HepG2 (cell line): Measurements from ENCODE around the gene ANKS4B. TPM values are rescaled to one million over a fixed set of nuclear protein-coding genes. Genes with fewer than 3 reads are reported as not detected.
A peak's percentile ranks its signal among the peaks of the same experiment; 100 is the strongest.

Experiments
- ATAC-seq: fragments of 200-7000 bp; cut with Tn5 transposase; 3 replicates; pipeline ENCODE4 v1.9.1; 2020; ENCODE audit warnings: mild to moderate bottlenecking, moderate library complexity
- BruUV-seq: library from RNA; stranded (reverse); fragments of 400-500 nt; replicated peaks from 2 replicates; lab custom pipeline; 2021; lab: Mats Ljungman, UMichigan
- CTCF ChIA-PET: fragments of 300-600 bp; formaldehyde crosslinking; extraction: SDS; loops from one replicate; lab custom pipeline; 2021; ENCODE audit warnings: low total read pairs, inconsistent platforms, low intra/inter-chr PET ratio; lab: Yijun Ruan, JAX
- POLR2A ChIA-PET: fragments of 350-600 bp; sonication (Branson Sonifier 250); formaldehyde crosslinking; loops from one replicate; lab custom pipeline; 2020; ENCODE audit warnings: antibody characterized with exemption, inconsistent platforms; lab: Yijun Ruan, JAX
- DNase-seq: peaks from one replicate; pipeline ENCODE4 v3.0.0-alpha.2; 2015; ENCODE audit warnings: low spot score
- FAIRE-seq: peaks from 3 replicates; lab custom pipeline; 2011; peaks lifted over from hg19 to GRCh38; lab: Jason Lieb, UNC
- H2AFZ ChIP-seq: one replicate; pipeline ENCODE4 v1.6.1; 2011; ENCODE audit warnings: low read length, inconsistent platforms
- H3K27ac ChIP-seq: fragments of 300-600 bp; 3 replicates; pipeline ENCODE4 v1.8.0; 2011; ENCODE audit warnings: mixed run types, mild to moderate bottlenecking, mixed read lengths, low read length, inconsistent platforms; ENCODE audit not compliant: insufficient read depth; ENCODE audit errors: extremely low read length
- H3K27me3 ChIP-seq, 2 experiments: fragments of 200-600 bp in 1 of 2; 2 replicates in 1 of 2; 3 replicates in 1 of 2; pipeline versions ENCODE4 v1.6.0 to v1.8.0; 2011; ENCODE audit warnings: low read length in 2 of 2, mild to moderate bottlenecking in 2 of 2, moderate library complexity in 2 of 2, inconsistent platforms in 1 of 2; ENCODE audit not compliant: insufficient read depth in 2 of 2, control insufficient read depth in 1 of 2
- H3K36me3 ChIP-seq, 2 experiments: fragments of 200-600 bp in 1 of 2; replicated peaks in 1 of 2; 2 replicates in 1 of 2; 3 replicates in 1 of 2; pipeline versions ENCODE4 v1.5.1 to v1.8.0; 2011; ENCODE audit warnings: low read length in 2 of 2, inconsistent platforms in 1 of 2; ENCODE audit not compliant: insufficient read depth in 2 of 2, control insufficient read depth in 1 of 2
- H3K4me1 ChIP-seq: 2 replicates; pipeline ENCODE4 v1.5.1; 2012; ENCODE audit warnings: low read length, inconsistent platforms; ENCODE audit not compliant: insufficient read depth
- H3K4me2 ChIP-seq: 2 replicates; pipeline ENCODE4 v1.6.0; 2011; ENCODE audit warnings: low read depth, low read length, inconsistent platforms
- H3K4me3 ChIP-seq, 3 experiments: fragments of 200-600 bp in 1 of 3; sonication (generic), shearing (Covaris generic) in 1 of 3; replicated peaks in 1 of 3; 2 replicates each; pipeline ENCODE4 v1.5.1; 2011 to 2016; ENCODE audit warnings: low read length in 3 of 3, inconsistent platforms in 2 of 3, low read depth in 2 of 3, mild to moderate bottlenecking in 2 of 3, control low read depth in 1 of 3, mixed read lengths in 1 of 3; ENCODE audit not compliant: insufficient read depth in 1 of 3
- H3K79me2 ChIP-seq: one replicate; pipeline ENCODE4 v1.6.1; 2011; ENCODE audit warnings: low read length, inconsistent platforms; ENCODE audit not compliant: insufficient read depth
- H3K9ac ChIP-seq: 2 replicates; pipeline ENCODE4 v1.6.0; 2011; ENCODE audit warnings: mild to moderate bottlenecking, low read depth, low read length, inconsistent platforms; ENCODE audit not compliant: insufficient read depth
- H3K9me3 ChIP-seq: 2 replicates; pipeline ENCODE4 v1.5.1; 2012; ENCODE audit warnings: mild to moderate bottlenecking, low read length
- H4K20me1 ChIP-seq: 2 replicates; pipeline ENCODE4 v1.6.0; 2011; ENCODE audit warnings: inconsistent platforms, mild to moderate bottlenecking, low read length, moderate library complexity; ENCODE audit not compliant: insufficient read depth
- CHD2 ChIP-seq: IDR thresholded peaks from 2 replicates; pipeline ENCODE4 v1.6.1; 2011; ENCODE audit warnings: low read depth, low read length, improper control_type of control experiment
- DMAP1 ChIP-seq: IDR thresholded peaks from 2 replicates; pipeline ENCODE4 v1.6.1; 2016
- GLI4 ChIP-seq: sonication (generic); formaldehyde crosslinking; IDR thresholded peaks from 2 replicates; pipeline ENCODE4 v1.5.1; 2020; ENCODE audit warnings: missing genetic modification reagents, mild to moderate bottlenecking, moderate library complexity, borderline replicate concordance
- HNF4A ChIP-seq: sonication (generic); formaldehyde crosslinking; IDR thresholded peaks from 2 replicates; pipeline ENCODE4 v1.4.0; 2020; ENCODE audit warnings: missing genetic modification reagents
- KMT2A ChIP-seq: sonication (generic); formaldehyde crosslinking; IDR thresholded peaks from 2 replicates; pipeline ENCODE4 v1.4.0; 2020; ENCODE audit warnings: missing genetic modification reagents
- MIXL1 ChIP-seq: IDR thresholded peaks from 2 replicates; pipeline ENCODE4 v1.6.1; 2016
- PAF1 ChIP-seq: IDR thresholded peaks from 2 replicates; pipeline ENCODE4 v1.6.1; 2016; ENCODE audit warnings: missing genetic modification reagents, missing compliant biosample characterization
- RBFOX2 ChIP-seq: fragments of 200-400 bp; formaldehyde crosslinking; IDR thresholded peaks from 2 replicates; pipeline ENCODE4 v1.6.1; 2017; ENCODE audit warnings: low read depth, mild to moderate bottlenecking, low read length
- ZNF124 ChIP-seq: sonication (generic); formaldehyde crosslinking; IDR thresholded peaks from 2 replicates; pipeline ENCODE4 v1.4.0; 2020; ENCODE audit warnings: missing genetic modification reagents
- ZNF737 ChIP-seq: sonication (generic); formaldehyde crosslinking; IDR thresholded peaks from 2 replicates; pipeline ENCODE4 v1.5.0; 2020; ENCODE audit warnings: missing genetic modification reagents, mild to moderate bottlenecking, borderline replicate concordance
- WGBS: methylation state at CpG from one replicate; pipeline ENCODE4 v1.1.6; 2017; ENCODE audit warnings: low lambda C conversion rate; 5-methylcytosine and 5-hydroxymethylcytosine counted together
- in situ Hi-C: cut with HindIII; loops from 2 replicates; pipeline ENCODE4 v1.10.0; 2017; ENCODE audit warnings: low pct_unique_long_range_greater_than_20kb; ENCODE audit not compliant: extremely low pct_ligation_motif_present
- intact Hi-C: fragments of 100-400 bp; cut with micrococcal nuclease; formaldehyde crosslinking; loops from one replicate; pipeline ENCODE4 v1.10.0; 2022; ENCODE audit not compliant: unreplicated experiment
- polyA plus RNA-seq, 8 experiments: library from polyadenylated mRNA; depleted of rRNA in 3 of 8; stranded (reverse) in 7 of 8; unstranded in 1 of 8; fragments of >200 nt; fragmentation: Illumina TruSeq in 4 of 8; extraction: Trizol in 4 of 8; gene quantifications; 2 replicates each; pipeline versions ENCODE4 v1.2.1 to v1.2.3, GENCODE V29; 2011 to 2016; ENCODE audit warnings: low read depth in 4 of 8, missing spikeins in 1 of 8, mixed read lengths in 1 of 8; ENCODE audit not compliant: insufficient read depth in 1 of 8
- total RNA-seq, 5 experiments: library from RNA; depleted of rRNA; stranded (reverse); fragments of >200 nt; fragmentation: Illumina TruSeq; extraction: Trizol; gene quantifications; 2 replicates each; pipeline ENCODE4 v1.2.3, GENCODE V29; 2016; ENCODE audit warnings: low read depth in 1 of 5
- TF ChIP-seq, protein P1 (sequence below): sonication (generic); formaldehyde crosslinking; IDR thresholded peaks from 2 replicates; pipeline ENCODE4 v1.5.1; 2020; ENCODE audit warnings: missing genetic modification reagents, mild to moderate bottlenecking, borderline replicate concordance
- TF ChIP-seq, protein P2 (sequence below), 2 experiments: sonication (generic) in 1 of 2; formaldehyde crosslinking in 1 of 2; IDR thresholded peaks; 2 replicates each; pipeline versions ENCODE4 v1.6.1 to v1.9.0; 2014 to 2022; ENCODE audit warnings: antibody characterized with exemption in 1 of 2, borderline replicate concordance in 1 of 2, inconsistent platforms in 1 of 2, low read depth in 1 of 2, missing genetic modification reagents in 1 of 2
- TF ChIP-seq, protein P3 (sequence below): sonication (generic); formaldehyde crosslinking; IDR thresholded peaks from 2 replicates; pipeline ENCODE4 v1.5.0; 2020; ENCODE audit warnings: mild to moderate bottlenecking, missing genetic modification reagents, moderate library complexity

Gene ANKS4B
- total and polyA plus RNA-seq, 2 of the 13 experiments (the other 11 are each of a cell fraction or from before 2014, with no cell fraction given) = 6.5 to 30.0 TPM

DNA sequence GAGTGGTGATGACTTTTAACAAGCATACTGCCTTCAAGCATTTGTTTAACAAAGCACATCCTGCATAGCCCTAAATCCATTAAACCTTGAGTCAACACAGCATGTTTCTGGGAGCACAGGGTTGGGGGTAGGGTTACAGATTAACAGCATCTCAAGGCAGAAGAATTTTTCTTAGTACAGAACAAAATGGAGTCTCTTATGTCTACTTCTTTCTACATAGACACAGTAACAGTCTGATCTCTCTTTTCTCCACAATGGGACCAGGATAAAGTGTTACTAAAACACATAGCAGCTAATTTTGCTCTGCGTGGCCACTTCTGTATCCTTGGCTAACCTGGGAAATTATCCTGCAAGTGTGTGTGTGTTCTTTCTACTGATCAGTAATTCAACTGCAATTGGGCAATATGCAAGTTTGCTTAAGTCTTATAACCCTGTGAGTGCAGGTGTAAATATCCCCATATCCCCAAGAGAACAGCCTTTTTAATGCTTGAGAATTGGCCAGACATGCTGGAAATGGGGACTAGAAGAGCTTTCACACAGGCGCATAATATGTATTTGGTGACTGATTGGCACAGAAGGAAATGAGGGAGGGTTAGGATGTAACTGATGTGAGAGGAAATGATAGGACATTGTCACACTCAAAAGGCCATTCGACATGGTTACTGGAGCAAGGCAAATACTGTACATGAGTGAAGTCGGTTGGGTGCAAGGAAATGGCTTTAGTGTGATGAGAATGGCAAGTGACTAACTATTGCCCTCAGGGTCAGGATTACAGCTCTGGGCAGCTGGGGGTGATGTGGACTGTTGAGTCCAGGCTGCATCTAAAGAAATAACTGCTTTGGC is 10.8 kb upstream of the ANKS4B start:
- no peaks in the 10 kb centered on the region for H4K20me1 ChIP-seq
- peaks cover 40% of the 10 kb centered on the region for H3K4me1 ChIP-seq
- H3K9ac ChIP-seq = no peak overlapping the region
- H3K4me2 ChIP-seq = peak overlapping the region; percentile 42; the same call in 1 of the 2 replicates
- WGBS = 47% methylated on average over 4 of the region's 4 CpGs
- intact Hi-C loops = no loop called here
- ATAC-seq = peak; percentile 63
- ChIA-PET POLR2A (interaction anchor here (1.2 kb wide), 1 partner anchor 11 kb away, joined by 3 read pairs; the partner anchor contains the start of gene ANKS4B), CTCF (no interaction called here)
- H2AFZ ChIP-seq = no peak overlapping the region
- H3K79me2 ChIP-seq = no peaks in the 10 kb centered on the region
- H3K9me3 ChIP-seq = no peaks in the 10 kb centered on the region
- no peak for DNase-seq
- no peaks in the 10 kb centered on the region; a peak in 1 of 5 replicates for H3K27me3 ChIP-seq
- no peak overlapping the region for H3K27ac ChIP-seq
- no TSS peak for BruUV-seq
- FAIRE-seq = peak; percentile 28
- H3K36me3 ChIP-seq = no peaks in the 10 kb centered on the region
- no peak overlapping the region for H3K4me3 ChIP-seq
- in situ Hi-C loops = no loop called here
- TF ChIP-seq ZNF124 (CRISPR knock-in tag) = no peak
- TF ChIP-seq ZNF737 (CRISPR knock-in tag) = no peak
- no peak for TF ChIP-seq CHD2
- no peak for TF ChIP-seq PAF1 (CRISPR knock-in tag)
- TF ChIP-seq, protein P1, sequence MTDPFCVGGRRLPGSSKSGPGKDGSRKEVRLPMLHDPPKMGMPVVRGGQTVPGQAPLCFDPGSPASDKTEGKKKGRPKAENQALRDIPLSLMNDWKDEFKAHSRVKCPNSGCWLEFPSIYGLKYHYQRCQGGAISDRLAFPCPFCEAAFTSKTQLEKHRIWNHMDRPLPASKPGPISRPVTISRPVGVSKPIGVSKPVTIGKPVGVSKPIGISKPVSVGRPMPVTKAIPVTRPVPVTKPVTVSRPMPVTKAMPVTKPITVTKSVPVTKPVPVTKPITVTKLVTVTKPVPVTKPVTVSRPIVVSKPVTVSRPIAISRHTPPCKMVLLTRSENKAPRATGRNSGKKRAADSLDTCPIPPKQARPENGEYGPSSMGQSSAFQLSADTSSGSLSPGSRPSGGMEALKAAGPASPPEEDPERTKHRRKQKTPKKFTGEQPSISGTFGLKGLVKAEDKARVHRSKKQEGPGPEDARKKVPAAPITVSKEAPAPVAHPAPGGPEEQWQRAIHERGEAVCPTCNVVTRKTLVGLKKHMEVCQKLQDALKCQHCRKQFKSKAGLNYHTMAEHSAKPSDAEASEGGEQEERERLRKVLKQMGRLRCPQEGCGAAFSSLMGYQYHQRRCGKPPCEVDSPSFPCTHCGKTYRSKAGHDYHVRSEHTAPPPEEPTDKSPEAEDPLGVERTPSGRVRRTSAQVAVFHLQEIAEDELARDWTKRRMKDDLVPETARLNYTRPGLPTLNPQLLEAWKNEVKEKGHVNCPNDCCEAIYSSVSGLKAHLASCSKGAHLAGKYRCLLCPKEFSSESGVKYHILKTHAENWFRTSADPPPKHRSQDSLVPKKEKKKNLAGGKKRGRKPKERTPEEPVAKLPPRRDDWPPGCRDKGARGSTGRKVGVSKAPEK (CRISPR knock-in tag) = no peak
- TF ChIP-seq HNF4A (CRISPR knock-in tag) = peak; percentile 13; the same call in 1 of the 2 replicates
- TF ChIP-seq, protein P2, sequence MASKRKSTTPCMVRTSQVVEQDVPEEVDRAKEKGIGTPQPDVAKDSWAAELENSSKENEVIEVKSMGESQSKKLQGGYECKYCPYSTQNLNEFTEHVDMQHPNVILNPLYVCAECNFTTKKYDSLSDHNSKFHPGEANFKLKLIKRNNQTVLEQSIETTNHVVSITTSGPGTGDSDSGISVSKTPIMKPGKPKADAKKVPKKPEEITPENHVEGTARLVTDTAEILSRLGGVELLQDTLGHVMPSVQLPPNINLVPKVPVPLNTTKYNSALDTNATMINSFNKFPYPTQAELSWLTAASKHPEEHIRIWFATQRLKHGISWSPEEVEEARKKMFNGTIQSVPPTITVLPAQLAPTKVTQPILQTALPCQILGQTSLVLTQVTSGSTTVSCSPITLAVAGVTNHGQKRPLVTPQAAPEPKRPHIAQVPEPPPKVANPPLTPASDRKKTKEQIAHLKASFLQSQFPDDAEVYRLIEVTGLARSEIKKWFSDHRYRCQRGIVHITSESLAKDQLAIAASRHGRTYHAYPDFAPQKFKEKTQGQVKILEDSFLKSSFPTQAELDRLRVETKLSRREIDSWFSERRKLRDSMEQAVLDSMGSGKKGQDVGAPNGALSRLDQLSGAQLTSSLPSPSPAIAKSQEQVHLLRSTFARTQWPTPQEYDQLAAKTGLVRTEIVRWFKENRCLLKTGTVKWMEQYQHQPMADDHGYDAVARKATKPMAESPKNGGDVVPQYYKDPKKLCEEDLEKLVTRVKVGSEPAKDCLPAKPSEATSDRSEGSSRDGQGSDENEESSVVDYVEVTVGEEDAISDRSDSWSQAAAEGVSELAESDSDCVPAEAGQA (IDR thresholded peaks at IDR 0.05; ENCODE audit: low read depth) = no peak
- TF ChIP-seq, protein P2 (CRISPR knock-in tag; IDR thresholded peaks at IDR 0.05; ENCODE audit: borderline replicate concordance) = no peak
- no peak for TF ChIP-seq GLI4 (CRISPR knock-in tag)
- TF ChIP-seq MIXL1 (CRISPR knock-in tag) = peak; percentile 17; the same call in 1 of the 2 replicates
- TF ChIP-seq, protein P3, sequence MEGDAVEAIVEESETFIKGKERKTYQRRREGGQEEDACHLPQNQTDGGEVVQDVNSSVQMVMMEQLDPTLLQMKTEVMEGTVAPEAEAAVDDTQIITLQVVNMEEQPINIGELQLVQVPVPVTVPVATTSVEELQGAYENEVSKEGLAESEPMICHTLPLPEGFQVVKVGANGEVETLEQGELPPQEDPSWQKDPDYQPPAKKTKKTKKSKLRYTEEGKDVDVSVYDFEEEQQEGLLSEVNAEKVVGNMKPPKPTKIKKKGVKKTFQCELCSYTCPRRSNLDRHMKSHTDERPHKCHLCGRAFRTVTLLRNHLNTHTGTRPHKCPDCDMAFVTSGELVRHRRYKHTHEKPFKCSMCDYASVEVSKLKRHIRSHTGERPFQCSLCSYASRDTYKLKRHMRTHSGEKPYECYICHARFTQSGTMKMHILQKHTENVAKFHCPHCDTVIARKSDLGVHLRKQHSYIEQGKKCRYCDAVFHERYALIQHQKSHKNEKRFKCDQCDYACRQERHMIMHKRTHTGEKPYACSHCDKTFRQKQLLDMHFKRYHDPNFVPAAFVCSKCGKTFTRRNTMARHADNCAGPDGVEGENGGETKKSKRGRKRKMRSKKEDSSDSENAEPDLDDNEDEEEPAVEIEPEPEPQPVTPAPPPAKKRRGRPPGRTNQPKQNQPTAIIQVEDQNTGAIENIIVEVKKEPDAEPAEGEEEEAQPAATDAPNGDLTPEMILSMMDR (CRISPR knock-in tag) = no peak
- TF ChIP-seq KMT2A (CRISPR knock-in tag) = no peak
- TF ChIP-seq DMAP1 = no peak
- no peak for TF ChIP-seq RBFOX2
